ENCODE data around the gene ELOVL5. TPM values are rescaled to one million over a fixed set of nuclear protein-coding genes. Genes with fewer than 3 reads are reported as not detected.

The ELOVL5 gene
- total RNA-seq, 1 experiment from 2014 or later, result 121 TPM

DNA sequence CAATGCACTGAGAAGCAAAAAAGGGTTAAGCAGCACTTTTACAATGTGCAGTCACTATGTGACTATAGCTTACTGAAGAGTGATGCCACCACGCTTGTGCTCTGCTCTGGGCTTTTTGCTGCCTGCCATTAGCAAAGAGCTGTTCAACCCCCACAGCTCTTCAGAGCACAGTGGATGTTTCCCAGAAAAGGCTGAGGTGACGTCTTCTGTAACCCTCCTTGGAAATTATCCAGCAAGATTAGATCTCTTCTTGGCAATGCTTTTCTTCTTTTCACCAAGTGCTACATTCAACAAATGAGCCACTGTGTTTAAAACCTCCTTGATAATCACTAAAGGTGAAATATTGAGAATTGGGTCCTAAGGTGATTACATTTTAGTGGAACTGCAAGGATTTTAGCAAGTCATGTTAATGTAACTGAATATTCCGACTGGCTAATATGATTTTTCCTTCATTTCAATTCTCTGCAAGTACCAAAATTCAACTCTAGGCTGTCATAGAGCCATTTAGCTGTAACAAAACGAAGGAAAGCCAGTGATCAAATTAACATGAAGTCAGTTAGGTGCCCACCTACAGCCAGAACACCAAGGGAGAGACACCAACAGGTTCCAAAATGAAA lies 34.9 kb downstream of the ELOVL5 start:
- no peak overlapping the region for H2AFZ ChIP-seq (ENCODE audit: low read length)
- H3K9me3 ChIP-seq (ENCODE audit: control insufficient read depth, low read depth, low read length), result no peaks in the 10 kb centered on the region
- H2BK120ac ChIP-seq (ENCODE audit: low read depth, low read length, poor library complexity, severe bottlenecking), result no peak overlapping the region
- H2AK5ac ChIP-seq (ENCODE audit: insufficient read length, low read length), result no peak overlapping the region
- no peak overlapping the region for H3K4ac ChIP-seq (ENCODE audit: low read depth, low read length)
- H2BK12ac ChIP-seq (ENCODE audit: insufficient read length, low read depth, low read length), result no peak overlapping the region
- no peak overlapping the region for H2BK15ac ChIP-seq (ENCODE audit: low read depth, low read length)
- H3K36me3 Mint-ChIP-seq (ENCODE audit: insufficient read depth in 1 of 3, low read depth in 3 of 3), result peaks cover 0 to 1% (median 0%) of the 10 kb centered on the region in 3 experiments; a peak in 2 of 7 replicates
- H3K79me2 ChIP-seq (ENCODE audit: insufficient read depth, low read length), result peaks cover 36% of the 10 kb centered on the region; the same call in 1 of the 2 replicates
- H3K27ac Mint-ChIP-seq, result no peak overlapping the region
- H3K4me3 Mint-ChIP-seq, result no peak overlapping the region
- no peak overlapping the region for H3K18ac ChIP-seq (ENCODE audit: insufficient read length, low read depth, low read length)
- H4K20me1 ChIP-seq (ENCODE audit: control insufficient read depth, insufficient read depth, insufficient read length), result no peaks in the 10 kb centered on the region
- no peak overlapping the region for H2BK5ac ChIP-seq (ENCODE audit: insufficient read length, low read length)
- no peak overlapping the region for H2BK20ac ChIP-seq (ENCODE audit: low read depth, low read length, poor library complexity, severe bottlenecking)
- H3K79me1 ChIP-seq (ENCODE audit: insufficient read depth, low read depth, low read length, poor library complexity, severe bottlenecking), result no peaks in the 10 kb centered on the region
- no peak overlapping the region for H4K91ac ChIP-seq (ENCODE audit: insufficient read length, low read depth, low read length)
- H3T11ph ChIP-seq (ENCODE audit: low read length), result no peak overlapping the region
- H3K23ac ChIP-seq (ENCODE audit: insufficient read length, low read depth, low read length), result no peak overlapping the region
- no peak overlapping the region for H3K27ac ChIP-seq (ENCODE audit: insufficient read length, low read depth, low read length)
- no peak overlapping the region for H4K5ac ChIP-seq (ENCODE audit: insufficient read length, low read depth, low read length)
- H3K14ac ChIP-seq (ENCODE audit: insufficient read depth, low read length), result no peak overlapping the region
- no peak overlapping the region for H3K56ac ChIP-seq (ENCODE audit: insufficient read length, low read depth, low read length)
- peaks cover 8% of the 10 kb centered on the region; the same call in 1 of the 2 replicates for H3K4me1 ChIP-seq (ENCODE audit: insufficient read depth, low read length)
- no peak overlapping the region for H3K4me2 ChIP-seq (ENCODE audit: insufficient read depth, insufficient read length, low read length)
- no peak for DNase-seq
- no peaks in the 10 kb centered on the region for H3K23me2 ChIP-seq (ENCODE audit: insufficient read length, low read depth, low read length, poor library complexity, severe bottlenecking)
- TF ChIP-seq, protein P1, sequence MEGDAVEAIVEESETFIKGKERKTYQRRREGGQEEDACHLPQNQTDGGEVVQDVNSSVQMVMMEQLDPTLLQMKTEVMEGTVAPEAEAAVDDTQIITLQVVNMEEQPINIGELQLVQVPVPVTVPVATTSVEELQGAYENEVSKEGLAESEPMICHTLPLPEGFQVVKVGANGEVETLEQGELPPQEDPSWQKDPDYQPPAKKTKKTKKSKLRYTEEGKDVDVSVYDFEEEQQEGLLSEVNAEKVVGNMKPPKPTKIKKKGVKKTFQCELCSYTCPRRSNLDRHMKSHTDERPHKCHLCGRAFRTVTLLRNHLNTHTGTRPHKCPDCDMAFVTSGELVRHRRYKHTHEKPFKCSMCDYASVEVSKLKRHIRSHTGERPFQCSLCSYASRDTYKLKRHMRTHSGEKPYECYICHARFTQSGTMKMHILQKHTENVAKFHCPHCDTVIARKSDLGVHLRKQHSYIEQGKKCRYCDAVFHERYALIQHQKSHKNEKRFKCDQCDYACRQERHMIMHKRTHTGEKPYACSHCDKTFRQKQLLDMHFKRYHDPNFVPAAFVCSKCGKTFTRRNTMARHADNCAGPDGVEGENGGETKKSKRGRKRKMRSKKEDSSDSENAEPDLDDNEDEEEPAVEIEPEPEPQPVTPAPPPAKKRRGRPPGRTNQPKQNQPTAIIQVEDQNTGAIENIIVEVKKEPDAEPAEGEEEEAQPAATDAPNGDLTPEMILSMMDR (conservative IDR thresholded peaks at IDR 0.05), result no peak
- WGBS (ENCODE audit: extremely low coverage, insufficient read length, low lambda C conversion rate), result no CpG with 5 or more reads among the region's 4 CpGs
- no peak overlapping the region for H4K8ac ChIP-seq (replicated peaks; ENCODE audit: insufficient read length, low read depth, low read length)
- H3K4me1 Mint-ChIP-seq, result peaks cover 40 to 41% of the 10 kb centered on the region in 2 experiments
- H3K27me3 Mint-ChIP-seq (ENCODE audit: low read depth), result no peaks in the 10 kb centered on the region
- H3K9me3 Mint-ChIP-seq, result no peaks in the 10 kb centered on the region; a peak in 1 of 5 replicates
- H3K27me3 ChIP-seq (ENCODE audit: insufficient read depth, low read length), result no peaks in the 10 kb centered on the region
- H3K9ac ChIP-seq (ENCODE audit: extremely low read depth, insufficient read length, low read length), result no peak overlapping the region

Data from H9 (cell line).